OCI-LY1 (cell line): Measurements from ENCODE around the gene KRTAP2-1.
"Not testable (repeated sequence)": the region's sequence is repeated elsewhere in the genome, so short reads cannot be mapped to it uniquely, and the experiment has no call there.

Source experiments
- CTCF ChIP-seq: fragments of 200-600 bp; sonication (generic), shearing (Covaris generic); IDR thresholded peaks from 2 replicates; pipeline ENCODE4 v1.5.1; 2017; ENCODE audit warnings: mild to moderate bottlenecking, antibody characterized with exemption, low read length, moderate library complexity, mixed read lengths
- EZH2 ChIP-seq: fragments of 200-600 bp; sonication (generic), shearing (Covaris generic); IDR thresholded peaks from 2 replicates; pipeline ENCODE4 v1.8.0; 2017; ENCODE audit warnings: borderline replicate concordance, mixed run types, mild to moderate bottlenecking, antibody characterized with exemption, low read length, moderate library complexity, mixed read lengths

DNA sequence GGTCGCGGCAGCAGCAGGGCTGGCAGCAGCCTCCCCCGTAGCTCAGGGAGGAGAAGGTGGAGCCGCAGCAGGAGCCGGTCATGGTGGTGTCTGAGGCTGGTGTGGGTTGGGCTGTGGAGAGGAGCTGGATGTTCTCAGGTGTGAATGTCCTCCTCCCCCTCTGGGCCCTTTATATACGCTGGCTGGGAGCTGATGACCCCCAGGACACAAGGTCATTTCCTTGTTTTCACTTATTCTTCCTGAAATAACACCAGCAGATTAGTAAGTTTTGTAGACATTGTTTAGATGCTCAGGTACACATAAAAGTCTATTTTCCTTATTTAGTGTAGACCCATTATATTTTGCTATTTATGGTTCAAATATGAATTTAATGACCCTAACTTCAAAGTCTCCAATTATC is 8.0 kb upstream of the KRTAP2-1 start, which contains the start of gene KRTAP2-2:
- not testable (repeated sequence) for TF ChIP-seq EZH2, CTCF
